ENCODE data around the gene FAM72A.
"Not testable (repeated sequence)": the region's sequence is repeated elsewhere in the genome, so short reads cannot be mapped to it uniquely, and the experiment has no call there.

- TF ChIP-seq CTCF, POLR2A (IDR thresholded peaks at IDR 0.05): not testable (repeated sequence)
Measured at GRCh38 chr1:206250953-206251681, 48.5 kb upstream of the FAM72A start.
